Calu3 (cell line): ENCODE results near the gene HLCS. TPM values are rescaled to one million over a fixed set of nuclear protein-coding genes. Genes with fewer than 3 reads are reported as not detected.

Source experiments
- BruUV-seq: library from RNA; stranded (reverse); fragments of 400-500 nt; replicated peaks from 2 replicates; lab custom pipeline; 2021; lab: Mats Ljungman, UMichigan
- CTCF ChIA-PET: fragments of 300-600 bp; sonication (Branson Sonifier 250); formaldehyde crosslinking; loops from one replicate; lab custom pipeline; 2022; ENCODE audit warnings: antibody characterized with exemption; lab: Charles Lee
- DNase-seq: peaks from one replicate; pipeline ENCODE4 v3.0.0; 2022
- H3K27ac Mint-ChIP-seq: one replicate; pipeline ENCODE4 v1.8.0; 2022; ENCODE audit warnings: mixed read lengths; ENCODE audit not compliant: unreplicated experiment
- H3K27me3 Mint-ChIP-seq: one replicate; pipeline ENCODE4 v1.8.0; 2022; ENCODE audit warnings: mixed read lengths; ENCODE audit not compliant: unreplicated experiment
- H3K36me3 Mint-ChIP-seq: one replicate; pipeline ENCODE4 v1.8.0; 2022; ENCODE audit warnings: mild to moderate bottlenecking, moderate library complexity, mixed read lengths; ENCODE audit not compliant: insufficient read depth, unreplicated experiment
- H3K4me1 Mint-ChIP-seq: one replicate; pipeline ENCODE4 v1.8.0; 2022; ENCODE audit warnings: mild to moderate bottlenecking, low read depth, mixed read lengths; ENCODE audit not compliant: unreplicated experiment
- H3K4me3 Mint-ChIP-seq: one replicate; pipeline ENCODE4 v1.8.0; 2022; ENCODE audit warnings: mild to moderate bottlenecking, low read depth, moderate library complexity, mixed read lengths; ENCODE audit not compliant: unreplicated experiment
- H3K9me3 Mint-ChIP-seq: one replicate; pipeline ENCODE4 v1.8.0; 2022; ENCODE audit warnings: low read depth, mixed read lengths; ENCODE audit not compliant: unreplicated experiment
- CTCF ChIP-seq: fragments of 200-600 bp; IDR thresholded peaks from one replicate; pipeline ENCODE4 v1.8.0; 2022; ENCODE audit warnings: antibody characterized with exemption; ENCODE audit not compliant: unreplicated experiment
- intact Hi-C: fragments of 100-400 bp; cut with micrococcal nuclease; formaldehyde crosslinking; loops from one replicate; pipeline ENCODE4 v1.10.0; 2022; ENCODE audit not compliant: unreplicated experiment
- total RNA-seq: library from RNA; stranded (reverse); gene quantifications from 2 replicates; pipeline ENCODE4 v1.2.3, GENCODE V29; 2022

HLCS gene
- total RNA-seq, 1 experiment from 2014 or later = 18.4 TPM

DNA sequence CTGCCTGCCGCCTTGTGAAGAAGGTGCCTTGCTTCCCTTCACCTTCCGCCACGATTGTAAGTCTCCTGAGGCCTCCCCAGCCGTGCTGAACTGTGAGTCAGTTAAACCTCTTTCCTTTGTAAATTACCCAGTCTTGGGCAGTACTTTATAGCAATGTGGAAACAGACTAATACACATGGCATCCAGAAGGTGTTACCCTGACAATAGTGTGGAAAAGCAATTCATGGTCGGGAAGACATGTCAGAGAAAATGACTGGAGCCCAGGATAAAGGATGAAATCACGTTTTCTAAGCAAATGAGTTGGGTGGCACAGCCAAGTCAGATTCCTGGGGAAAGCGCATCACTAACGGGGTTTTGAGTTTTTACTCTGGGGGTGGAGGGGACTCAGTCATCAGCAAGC lies 76.4 kb downstream of the HLCS start:
- TF ChIP-seq CTCF = no peak
- Mint-ChIP-seq H3K36me3 (no peaks in the 10 kb centered on the region), H3K4me1 (no peaks in the 10 kb centered on the region), H3K4me3 (no peak overlapping the region), H3K27ac (no peak overlapping the region), H3K27me3 (no peaks in the 10 kb centered on the region), H3K9me3 (no peaks in the 10 kb centered on the region)
- intact Hi-C loops = no loop called here
- CTCF ChIA-PET = no interaction called here
- BruUV-seq = no TSS peak
- no peak for DNase-seq

DNA sequence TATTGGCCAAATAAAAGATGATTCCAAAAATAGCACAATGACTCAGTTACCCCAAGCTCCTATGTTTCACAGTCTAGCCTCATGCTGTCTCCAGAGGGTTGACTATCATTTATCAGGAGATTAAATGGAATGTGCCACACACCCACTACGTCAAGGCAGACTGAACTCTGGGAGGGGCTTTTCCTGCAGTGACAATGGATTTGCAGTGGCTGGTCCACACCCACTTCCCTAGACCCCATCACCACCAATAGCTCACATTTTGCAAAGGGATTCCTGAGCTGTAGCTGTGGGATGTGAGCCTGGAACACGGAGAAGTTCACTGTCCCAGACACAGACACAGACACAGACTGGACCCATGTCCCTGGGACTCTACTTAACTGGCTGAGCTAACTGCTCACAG lies 77.1 kb downstream of the HLCS start:
- H3K27ac Mint-ChIP-seq = no peak overlapping the region
- no peak for TF ChIP-seq CTCF
- no peak overlapping the region for H3K4me3 Mint-ChIP-seq
- CTCF ChIA-PET = no interaction called here
- no peaks in the 10 kb centered on the region for H3K4me1 Mint-ChIP-seq
- intact Hi-C loops = no loop called here
- H3K27me3 Mint-ChIP-seq = no peaks in the 10 kb centered on the region
- no peaks in the 10 kb centered on the region for H3K9me3 Mint-ChIP-seq
- DNase-seq = no peak
- no peaks in the 10 kb centered on the region for H3K36me3 Mint-ChIP-seq
- no TSS peak for BruUV-seq

GRCh38 chr21:36888466-36888865 lies 78.0 kb downstream of the HLCS start:
- Mint-ChIP-seq H3K4me1 (no peaks in the 10 kb centered on the region), H3K9me3 (no peaks in the 10 kb centered on the region), H3K27ac (no peak overlapping the region), H3K27me3 (no peaks in the 10 kb centered on the region), H3K4me3 (no peak overlapping the region), H3K36me3 (no peaks in the 10 kb centered on the region)
- CTCF ChIA-PET = no interaction called here
- no peak for TF ChIP-seq CTCF
- no peak for DNase-seq
- BruUV-seq = no TSS peak
- intact Hi-C loops = no loop called here

DNA sequence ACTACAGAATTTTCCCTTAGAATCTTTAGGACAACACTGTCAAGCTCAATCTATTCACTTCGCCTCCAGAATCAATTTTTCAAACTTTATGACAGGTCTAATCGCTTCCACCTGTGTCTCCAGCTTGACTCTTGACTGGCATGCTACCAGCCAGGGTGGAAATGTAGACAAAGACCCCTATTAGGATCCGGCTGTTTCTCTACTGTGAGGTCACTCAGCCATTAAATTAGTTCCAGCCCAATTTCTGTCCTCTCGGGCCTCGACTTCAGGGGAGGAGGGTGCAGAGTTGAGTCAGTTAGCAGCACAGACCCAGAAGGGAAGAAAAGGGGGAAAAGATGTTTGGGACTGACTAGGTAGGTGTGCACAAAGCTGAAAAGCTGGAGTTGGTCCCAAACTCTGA lies 78.5 kb downstream of the HLCS start:
- peaks cover 2% of the 10 kb centered on the region for H3K9me3 Mint-ChIP-seq
- no peak for DNase-seq
- no peak overlapping the region for H3K27ac Mint-ChIP-seq
- BruUV-seq = no TSS peak
- no peak for TF ChIP-seq CTCF
- no peak overlapping the region for H3K4me3 Mint-ChIP-seq
- CTCF ChIA-PET = no interaction called here
- H3K27me3 Mint-ChIP-seq = no peaks in the 10 kb centered on the region
- H3K36me3 Mint-ChIP-seq = no peaks in the 10 kb centered on the region
- no peaks in the 10 kb centered on the region for H3K4me1 Mint-ChIP-seq
- intact Hi-C loops = no loop called here
